ENCODE results near the gene SQSTM1.

- TF ChIP-seq, protein P1, sequence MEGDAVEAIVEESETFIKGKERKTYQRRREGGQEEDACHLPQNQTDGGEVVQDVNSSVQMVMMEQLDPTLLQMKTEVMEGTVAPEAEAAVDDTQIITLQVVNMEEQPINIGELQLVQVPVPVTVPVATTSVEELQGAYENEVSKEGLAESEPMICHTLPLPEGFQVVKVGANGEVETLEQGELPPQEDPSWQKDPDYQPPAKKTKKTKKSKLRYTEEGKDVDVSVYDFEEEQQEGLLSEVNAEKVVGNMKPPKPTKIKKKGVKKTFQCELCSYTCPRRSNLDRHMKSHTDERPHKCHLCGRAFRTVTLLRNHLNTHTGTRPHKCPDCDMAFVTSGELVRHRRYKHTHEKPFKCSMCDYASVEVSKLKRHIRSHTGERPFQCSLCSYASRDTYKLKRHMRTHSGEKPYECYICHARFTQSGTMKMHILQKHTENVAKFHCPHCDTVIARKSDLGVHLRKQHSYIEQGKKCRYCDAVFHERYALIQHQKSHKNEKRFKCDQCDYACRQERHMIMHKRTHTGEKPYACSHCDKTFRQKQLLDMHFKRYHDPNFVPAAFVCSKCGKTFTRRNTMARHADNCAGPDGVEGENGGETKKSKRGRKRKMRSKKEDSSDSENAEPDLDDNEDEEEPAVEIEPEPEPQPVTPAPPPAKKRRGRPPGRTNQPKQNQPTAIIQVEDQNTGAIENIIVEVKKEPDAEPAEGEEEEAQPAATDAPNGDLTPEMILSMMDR (conservative IDR thresholded peaks at IDR 0.05), result no peak
- no peak for TF ChIP-seq EZH2 (IDR thresholded peaks at IDR 0.05; ENCODE audit: low read depth)
Observed at GRCh38 chr5:179816401-179816795, 4.3 kb upstream of the SQSTM1 start.

All from PC-9 (cell line).